Endodermal cell (in vitro differentiated cells): ENCODE results near the gene FUT8. TPM values are rescaled to one million over a fixed set of nuclear protein-coding genes. Genes with fewer than 3 reads are reported as not detected.
"Not testable (repeated sequence)": the region's sequence is repeated elsewhere in the genome, so short reads cannot be mapped to it uniquely, and the experiment has no call there.

Source experiments
- DNase-seq: peaks from one replicate; pipeline ENCODE4 v3.0.0-alpha.2; 2017
- H3K27ac ChIP-seq: 2 replicates; pipeline ENCODE4 v1.5.1; 2013; ENCODE audit warnings: mild to moderate bottlenecking, low read depth, low read length, moderate library complexity
- H3K27me3 ChIP-seq: 2 replicates; pipeline ENCODE4 v1.6.1; 2013; ENCODE audit warnings: mild to moderate bottlenecking, low read length, moderate library complexity; ENCODE audit not compliant: insufficient read depth, control insufficient read depth, poor library complexity, severe bottlenecking
- H3K36me3 ChIP-seq: 2 replicates; pipeline ENCODE4 v1.7.0; 2013; ENCODE audit warnings: mild to moderate bottlenecking, low read length, moderate library complexity; ENCODE audit not compliant: control insufficient read depth, insufficient read depth
- H3K4me1 ChIP-seq: one replicate; pipeline ENCODE4 v1.7.0; 2013; ENCODE audit warnings: low read length; ENCODE audit not compliant: control insufficient read depth, insufficient read depth
- H3K4me3 ChIP-seq: 2 replicates; pipeline ENCODE4 v1.5.1; 2013; ENCODE audit warnings: mild to moderate bottlenecking, low read length, moderate library complexity
- H3K9ac ChIP-seq: 2 replicates; pipeline ENCODE4 v1.6.1; 2013; ENCODE audit warnings: mild to moderate bottlenecking, low read length, moderate library complexity; ENCODE audit not compliant: poor library complexity, severe bottlenecking; ENCODE audit errors: extremely low read depth
- H3K9me3 ChIP-seq: 2 replicates; pipeline ENCODE4 v1.6.1; 2013; ENCODE audit warnings: mild to moderate bottlenecking, low read length, moderate library complexity; ENCODE audit not compliant: control insufficient read depth
- H3K27ac Mint-ChIP-seq: 2 replicates; pipeline ENCODE4 v1.8.0; 2020; ENCODE audit warnings: mixed read lengths
- H3K27me3 Mint-ChIP-seq: 2 replicates; pipeline ENCODE4 v1.8.0; 2021; ENCODE audit warnings: mild to moderate bottlenecking, mixed read lengths; ENCODE audit not compliant: insufficient read depth
- H3K36me3 Mint-ChIP-seq: 2 replicates; pipeline ENCODE4 v1.8.0; 2020; ENCODE audit warnings: low read depth, mixed read lengths
- H3K4me1 Mint-ChIP-seq: 2 replicates; pipeline ENCODE4 v1.8.0; 2020; ENCODE audit warnings: mixed read lengths
- H3K4me3 Mint-ChIP-seq: 2 replicates; pipeline ENCODE4 v1.8.0; 2020; ENCODE audit warnings: mild to moderate bottlenecking, moderate library complexity, mixed read lengths
- H3K9me3 Mint-ChIP-seq: 2 replicates; pipeline ENCODE4 v1.8.0; 2020; ENCODE audit warnings: mild to moderate bottlenecking, mixed read lengths
- WGBS, 2 experiments: methylation state at CpG; one replicate each; pipeline versions ENCODE4 v1.1.5 to v1.1.7; 2013; ENCODE audit warnings: missing lambda C conversion rate in 2 of 2, mixed read lengths in 1 of 2; ENCODE audit not compliant: insufficient coverage in 1 of 2, insufficient read length in 1 of 2; 5-methylcytosine and 5-hydroxymethylcytosine counted together
- total RNA-seq, 2 donors: library from RNA; stranded (reverse); fragmentation: NEBNext Ultra II Directional in 1 of 2; extraction: Animal tissue kit (Norgen Biotek cat#: 25700) in 1 of 2; gene quantifications; 2 replicates in 1 of 2; 3 replicates in 1 of 2; pipeline ENCODE4 v1.2.1, GENCODE V29; 2021
- TF ChIP-seq, protein P1 (sequence below): fragments of 200-600 bp; sonication (generic); conservative IDR thresholded peaks from 2 replicates; pipeline ENCODE4 v1.5.0; 2021; ENCODE audit warnings: antibody characterized with exemption, mild to moderate bottlenecking

FUT8 gene
- total RNA-seq, 2 donors from 2014 or later = 63.9 to 76.9 TPM

GRCh38 chr14:65423982-65424381 lies 11.5 kb downstream of the FUT8 start:
- Histone ChIP-seq H3K9me3 (no peaks in the 10 kb centered on the region), H3K4me3 (no peak overlapping the region), H3K36me3 (peaks cover 2% of the 10 kb centered on the region), H3K27ac (no peak overlapping the region), H3K4me1 (no peaks in the 10 kb centered on the region), H3K9ac (no peak overlapping the region), H3K27me3 (no peaks in the 10 kb centered on the region)
- Mint-ChIP-seq H3K27me3 (no peaks in the 10 kb centered on the region), H3K9me3 (no peaks in the 10 kb centered on the region), H3K27ac (no peak overlapping the region), H3K36me3 (peaks cover 2% of the 10 kb centered on the region), H3K4me1 (peaks cover 4% of the 10 kb centered on the region), H3K4me3 (no peak overlapping the region)
- no peak for DNase-seq
- WGBS, 2 experiments = 96 to 100% methylated on average over 2 to 5 of the region's 5 CpGs
- TF ChIP-seq, protein P1, sequence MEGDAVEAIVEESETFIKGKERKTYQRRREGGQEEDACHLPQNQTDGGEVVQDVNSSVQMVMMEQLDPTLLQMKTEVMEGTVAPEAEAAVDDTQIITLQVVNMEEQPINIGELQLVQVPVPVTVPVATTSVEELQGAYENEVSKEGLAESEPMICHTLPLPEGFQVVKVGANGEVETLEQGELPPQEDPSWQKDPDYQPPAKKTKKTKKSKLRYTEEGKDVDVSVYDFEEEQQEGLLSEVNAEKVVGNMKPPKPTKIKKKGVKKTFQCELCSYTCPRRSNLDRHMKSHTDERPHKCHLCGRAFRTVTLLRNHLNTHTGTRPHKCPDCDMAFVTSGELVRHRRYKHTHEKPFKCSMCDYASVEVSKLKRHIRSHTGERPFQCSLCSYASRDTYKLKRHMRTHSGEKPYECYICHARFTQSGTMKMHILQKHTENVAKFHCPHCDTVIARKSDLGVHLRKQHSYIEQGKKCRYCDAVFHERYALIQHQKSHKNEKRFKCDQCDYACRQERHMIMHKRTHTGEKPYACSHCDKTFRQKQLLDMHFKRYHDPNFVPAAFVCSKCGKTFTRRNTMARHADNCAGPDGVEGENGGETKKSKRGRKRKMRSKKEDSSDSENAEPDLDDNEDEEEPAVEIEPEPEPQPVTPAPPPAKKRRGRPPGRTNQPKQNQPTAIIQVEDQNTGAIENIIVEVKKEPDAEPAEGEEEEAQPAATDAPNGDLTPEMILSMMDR = no peak

- Histone ChIP-seq H3K4me1 (no peaks in the 10 kb centered on the region), H3K4me3 (no peak overlapping the region), H3K36me3 (peaks cover 2% of the 10 kb centered on the region), H3K9me3 (no peaks in the 10 kb centered on the region), H3K27me3 (no peaks in the 10 kb centered on the region), H3K9ac (no peak overlapping the region), H3K27ac (no peak overlapping the region)
- WGBS, 2 experiments = 83 to 99% methylated on average over 4 to 5 of the region's 5 CpGs
- H3K9me3 Mint-ChIP-seq = no peaks in the 10 kb centered on the region
- TF ChIP-seq, protein P1 = no peak
- no peak for DNase-seq
- H3K4me1 Mint-ChIP-seq = peaks cover 4% of the 10 kb centered on the region
- no peak overlapping the region for H3K27ac Mint-ChIP-seq
- no peaks in the 10 kb centered on the region for H3K27me3 Mint-ChIP-seq
- no peak overlapping the region for H3K4me3 Mint-ChIP-seq
- H3K36me3 Mint-ChIP-seq = peaks cover 2% of the 10 kb centered on the region
Observed at GRCh38 chr14:65424531-65424930, 12.0 kb downstream of the FUT8 start.

GRCh38 chr14:65425885-65426284 lies 13.4 kb downstream of the FUT8 start:
- no peak overlapping the region for H3K4me3 Mint-ChIP-seq
- DNase-seq = no peak
- Histone ChIP-seq H3K4me3 (no peak overlapping the region), H3K9ac (no peak overlapping the region), H3K9me3 (no peaks in the 10 kb centered on the region), H3K27ac (no peak overlapping the region), H3K27me3 (no peaks in the 10 kb centered on the region), H3K36me3 (peaks cover 2% of the 10 kb centered on the region), H3K4me1 (no peaks in the 10 kb centered on the region)
- WGBS, 2 experiments = 99% methylated on average over 5 of the region's 6 CpGs; no CpG with 5 or more reads in 1 of the 2 experiments
- no peaks in the 10 kb centered on the region for H3K27me3 Mint-ChIP-seq
- peaks cover 4% of the 10 kb centered on the region for H3K4me1 Mint-ChIP-seq
- H3K36me3 Mint-ChIP-seq = peaks cover 2% of the 10 kb centered on the region
- no peak overlapping the region for H3K27ac Mint-ChIP-seq
- TF ChIP-seq, protein P1 = no peak
- H3K9me3 Mint-ChIP-seq = no peaks in the 10 kb centered on the region

DNA sequence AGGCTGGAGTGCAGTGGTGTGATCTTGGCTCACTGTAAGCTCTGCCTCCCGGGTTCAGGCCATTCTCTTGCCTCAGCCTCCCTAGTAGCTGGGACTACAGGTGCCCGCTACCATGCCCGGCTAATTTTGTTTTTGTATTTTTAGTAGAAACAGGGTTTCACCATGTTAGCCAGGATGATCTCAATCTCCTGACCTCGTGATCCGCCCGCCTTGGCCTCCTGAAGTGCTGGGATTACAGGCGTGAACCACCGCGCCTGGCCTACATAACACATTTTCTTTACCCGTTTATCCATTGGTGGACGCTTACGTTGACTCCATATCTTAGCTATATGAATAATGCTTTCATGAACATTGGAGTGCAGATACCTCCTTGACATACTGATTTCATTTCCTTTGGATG lies 14.4 kb downstream of the FUT8 start:
- H3K36me3 Mint-ChIP-seq, H3K27me3 ChIP-seq, DNase-seq, H3K27me3 Mint-ChIP-seq, H3K9me3 ChIP-seq, H3K4me3 ChIP-seq, H3K9ac ChIP-seq, H3K36me3 ChIP-seq, H3K4me1 ChIP-seq, H3K4me3 Mint-ChIP-seq, H3K9me3 Mint-ChIP-seq, H3K27ac ChIP-seq, H3K4me1 Mint-ChIP-seq, H3K27ac Mint-ChIP-seq: not testable (repeated sequence)
- WGBS, 2 experiments = 87 to 98% methylated on average over 9 to 12 of the region's 12 CpGs
